GM12878 (cell line): ENCODE data around the gene C1QTNF1. TPM values are rescaled to one million over a fixed set of nuclear protein-coding genes. Genes with fewer than 3 reads are reported as not detected.

Experiments used
- ATAC-seq: fragments of 200-7000 bp; cut with Tn5 transposase; 3 replicates; pipeline ENCODE4 v1.9.1; 2020; ENCODE audit warnings: mild to moderate bottlenecking, moderate library complexity
- BruUV-seq: library from RNA; stranded (reverse); fragments of 400-500 nt; replicated peaks from 2 replicates; lab custom pipeline; 2021; lab: Mats Ljungman, UMichigan
- CTCF ChIA-PET: fragments of 300-600 bp; sonication (Branson Sonifier 250); formaldehyde crosslinking; extraction: SDS; loops from one replicate; lab custom pipeline; 2021; ENCODE audit warnings: inconsistent platforms; lab: Yijun Ruan, JAX
- POLR2A ChIA-PET: fragments of 350-600 bp; formaldehyde crosslinking; extraction: SDS; loops from one replicate; lab custom pipeline; 2021; ENCODE audit warnings: inconsistent platforms; lab: Charles Lee
- RAD21 ChIA-PET: fragments of 300-600 bp; sonication (Branson Sonifier 250); formaldehyde crosslinking; loops from one replicate; lab custom pipeline; 2023; ENCODE audit warnings: antibody characterized with exemption; ENCODE audit not compliant: unreplicated experiment; lab: Charles Lee
- SMC1A ChIA-PET: fragments of 300-600 bp; sonication (Branson Sonifier 250); formaldehyde crosslinking; loops from one replicate; lab custom pipeline; 2023; ENCODE audit not compliant: unreplicated experiment, uncharacterized antibody; lab: Charles Lee
- DNase-seq: peaks from one replicate; pipeline ENCODE4 v3.0.0-alpha.2; 2011; ENCODE audit warnings: low read depth, low spot score
- FAIRE-seq: peaks from 3 replicates; lab custom pipeline; 2011; peaks lifted over from hg19 to GRCh38; lab: Jason Lieb, UNC
- H2AFZ ChIP-seq: 2 replicates; pipeline ENCODE4 v1.6.0; 2011; ENCODE audit warnings: low read depth, low read length, control low read depth; ENCODE audit not compliant: control insufficient read depth
- H3K27ac ChIP-seq: 2 replicates; pipeline ENCODE4 v1.5.1; 2011; ENCODE audit warnings: control low read depth; ENCODE audit not compliant: control insufficient read depth, insufficient read depth
- H3K27me3 ChIP-seq, 2 experiments: replicated peaks in 1 of 2; 2 replicates each; pipeline versions ENCODE4 v1.6.0 to v1.6.1; 2011; ENCODE audit warnings: low read length in 1 of 2; ENCODE audit not compliant: control insufficient read depth in 2 of 2, insufficient read depth in 2 of 2
- H3K36me3 ChIP-seq, 2 experiments: 2 replicates each; pipeline ENCODE4 v1.5.1; 2011; ENCODE audit warnings: low read length in 1 of 2; ENCODE audit not compliant: control insufficient read depth in 2 of 2, insufficient read depth in 2 of 2
- H3K4me1 ChIP-seq: 2 replicates; pipeline ENCODE4 v1.6.1; 2011; ENCODE audit warnings: mild to moderate bottlenecking, low read length, moderate library complexity, mixed read lengths; ENCODE audit not compliant: control insufficient read depth, insufficient read depth
- H3K4me2 ChIP-seq: 2 replicates; pipeline ENCODE4 v1.6.0; 2011; ENCODE audit warnings: control low read depth; ENCODE audit not compliant: control insufficient read depth, insufficient read depth
- H3K4me3 ChIP-seq: fragments of 200-600 bp; sonication (generic); 2 replicates; pipeline ENCODE4 v1.5.1; 2016
- H3K79me2 ChIP-seq: 2 replicates; pipeline ENCODE4 v1.6.0; 2011; ENCODE audit warnings: low read length; ENCODE audit not compliant: control insufficient read depth, insufficient read depth
- H3K9ac ChIP-seq: 2 replicates; pipeline ENCODE4 v1.8.0; 2011; ENCODE audit warnings: low read length, control low read depth, mixed read lengths; ENCODE audit not compliant: control insufficient read depth, insufficient read depth
- H3K9me3 ChIP-seq: replicated peaks from 3 replicates; pipeline ENCODE4 v1.5.1; 2011; ENCODE audit warnings: mild to moderate bottlenecking, low read length; ENCODE audit not compliant: control insufficient read depth, insufficient read depth
- H4K20me1 ChIP-seq: 2 replicates; pipeline ENCODE4 v1.6.0; 2011; ENCODE audit not compliant: control insufficient read depth, insufficient read depth
- CBX3 ChIP-seq: fragments of 200-600 bp; sonication (generic); IDR thresholded peaks from 2 replicates; pipeline ENCODE4 v1.6.1; 2016; ENCODE audit warnings: low read depth, borderline replicate concordance
- ELK1 ChIP-seq: IDR thresholded peaks from 2 replicates; pipeline ENCODE4 v1.6.1; 2012; ENCODE audit warnings: low read depth, low read length, improper control_type of control experiment
- MAX ChIP-seq: IDR thresholded peaks from 2 replicates; pipeline ENCODE4 v1.6.1; 2012; ENCODE audit warnings: low read depth, low read length, improper control_type of control experiment
- NR2F1 ChIP-seq: fragments of 450-650 bp; conservative IDR thresholded peaks from 2 replicates; pipeline ENCODE4 v1.6.1; 2017; ENCODE audit warnings: mild to moderate bottlenecking
- PAX5 ChIP-seq: IDR thresholded peaks from 2 replicates; pipeline ENCODE4 v1.6.1; 2011; ENCODE audit warnings: low read depth, low read length, borderline replicate concordance
- REST ChIP-seq: IDR thresholded peaks from 2 replicates; pipeline ENCODE4 v1.6.1; 2012; ENCODE audit warnings: mild to moderate bottlenecking, low read depth, low read length
- TCF7 ChIP-seq: IDR thresholded peaks from 2 replicates; pipeline ENCODE4 v1.6.1; 2014; ENCODE audit warnings: antibody characterized with exemption, borderline replicate concordance
- ZNF24 ChIP-seq: fragments of 450-650 bp; IDR thresholded peaks from 2 replicates; pipeline ENCODE4 v1.6.1; 2017; ENCODE audit warnings: antibody characterized with exemption, mild to moderate bottlenecking
- WGBS: methylation state at CpG from one replicate; pipeline ENCODE4 v1.1.6; 2016; ENCODE audit warnings: low lambda C conversion rate; ENCODE audit not compliant: insufficient replicate concordance, insufficient coverage; ENCODE audit errors: missing lambda C conversion rate; 5-methylcytosine and 5-hydroxymethylcytosine counted together
- in situ Hi-C: fragments of 300-500 bp; cut with MboI; formaldehyde crosslinking; loops from 9 replicates; pipeline ENCODE4 v1.14.3; 2018; ENCODE audit warnings: mixed read lengths
- intact Hi-C: fragments of 100-400 bp; cut with micrococcal nuclease; formaldehyde crosslinking; loops from one replicate; pipeline ENCODE4 v1.14.2; 2022; ENCODE audit not compliant: unreplicated experiment
- polyA plus RNA-seq, 11 experiments: library from polyadenylated mRNA; depleted of rRNA in 4 of 11; unstranded in 6 of 11; stranded (reverse) in 5 of 11; fragments of >200 nt; fragmentation: Nextera tagmentation in 4 of 11; fragmentation: Illumina TruSeq in 1 of 11; extraction: Ambion mirVana in 4 of 11; extraction: Trizol in 1 of 11; gene quantifications; 1 replicate in 1 of 11; 2 replicates in 10 of 11; pipeline versions ENCODE4 v1.2.1 to v1.2.3, GENCODE V29; 2011 to 2016; ENCODE audit warnings: inconsistent platforms in 2 of 11, missing spikeins in 2 of 11, low read depth in 1 of 11
- total RNA-seq, 4 experiments: library from RNA; depleted of rRNA in 3 of 4; stranded (reverse); fragments of >200 nt in 3 of 4; fragmentation: Illumina TruSeq in 1 of 4; extraction: Trizol in 1 of 4; gene quantifications; 2 replicates each; pipeline versions ENCODE4 v1.2.1 to v1.2.3, GENCODE V29; 2013 to 2021

C1QTNF1 gene
- total and polyA plus RNA-seq, 10 of the 15 experiments (the other 5 are each of a cell fraction or from before 2014, with no cell fraction given): 0.05 to 1.1 (median 0.15) TPM; not detected in 4

GRCh38 chr17:79055197-79055596 lies 31.2 kb downstream of the C1QTNF1 start:
- H2AFZ ChIP-seq: no peak overlapping the region
- no peaks in the 10 kb centered on the region for H3K36me3 ChIP-seq
- H3K9me3 ChIP-seq: no peaks in the 10 kb centered on the region; the same call in 2 of the 3 replicates
- TF ChIP-seq PAX5 (no peak), TCF7 (no peak), CBX3 (no peak), ELK1 (no peak), ZNF24 (no peak), REST (no peak), MAX (no peak), NR2F1 (no peak)
- no peaks in the 10 kb centered on the region; the same call in 1 of the 2 replicates for H3K4me1 ChIP-seq
- POLR2A ChIA-PET: no interaction called here
- RAD21 ChIA-PET: no interaction called here
- no TSS peak for BruUV-seq
- intact Hi-C loops: no loop called here
- H3K27me3 ChIP-seq: no peaks in the 10 kb centered on the region
- H3K4me2 ChIP-seq: no peak overlapping the region
- no peak overlapping the region for H3K9ac ChIP-seq
- no peak overlapping the region for H3K27ac ChIP-seq
- FAIRE-seq (no peak), DNase-seq (no peak), ATAC-seq (no peak)
- no peaks in the 10 kb centered on the region for H3K79me2 ChIP-seq
- in situ Hi-C loops: no loop called here
- no peaks in the 10 kb centered on the region for H4K20me1 ChIP-seq
- H3K4me3 ChIP-seq: no peak overlapping the region
- whole genome bisulfite sequencing: 37% methylated on average over 5 of the region's 5 CpGs
- SMC1A ChIA-PET: no interaction called here
- CTCF ChIA-PET: no interaction called here
